ENCODE results near the gene PWWP2A. TPM values are rescaled to one million over a fixed set of nuclear protein-coding genes. Genes with fewer than 3 reads are reported as not detected.

The PWWP2A gene
- total and polyA plus RNA-seq, 10 of the 15 experiments (the other 5 are each of a cell fraction or from before 2014, with no cell fraction given) = 5.7 to 26.1 (median 17.7) TPM

- ChIA-PET CTCF (interaction anchor here (1.0 to 1.7 kb wide), 5 partner anchors 9 to 307 kb away, joined by 3 to 5 read pairs (median 4); no protein-coding TSS in a partner anchor), SMC1A (ENCODE audit: uncharacterized antibody, unreplicated experiment) (interaction anchor here (0.6 to 1.3 kb wide), 4 partner anchors 9 to 1073 kb away, joined by 3 read pairs; no protein-coding TSS in a partner anchor), POLR2A (no interaction called here), RAD21 (ENCODE audit: unreplicated experiment) (no interaction called here)
- no peak for TF ChIP-seq MEF2B (IDR thresholded peaks at IDR 0.05; ENCODE audit: partially characterized antibody, poor library complexity, severe bottlenecking)
- TF ChIP-seq PAX5 (IDR thresholded peaks at IDR 0.05; ENCODE audit: borderline replicate concordance, low read depth, low read length) = no peak
- no peak for TF ChIP-seq HDAC2 (IDR thresholded peaks at IDR 0.05)
- no peak for TF ChIP-seq JUND (IDR thresholded peaks at IDR 0.05; ENCODE audit: low read depth, low read length)
- no peak for TF ChIP-seq FOXM1 (IDR thresholded peaks at IDR 0.05; ENCODE audit: low read depth, low read length)
- no peak for TF ChIP-seq SIN3A (IDR thresholded peaks at IDR 0.05; ENCODE audit: low read depth, low read length)
- TF ChIP-seq ZBTB11 (CRISPR knock-in tag; IDR thresholded peaks at IDR 0.05) = no peak
- TF ChIP-seq JUNB (IDR thresholded peaks at IDR 0.05) = no peak
- TF ChIP-seq SPI1 (IDR thresholded peaks at IDR 0.05; ENCODE audit: borderline replicate concordance, insufficient read depth, low read depth, low read length) = no peak
- TF ChIP-seq MTA2 (IDR thresholded peaks at IDR 0.05; ENCODE audit: low read depth) = no peak
- TF ChIP-seq RELA (IDR thresholded peaks at IDR 0.05; ENCODE audit: borderline replicate concordance, partially characterized antibody) = no peak
- TF ChIP-seq CHD4 (IDR thresholded peaks at IDR 0.05) = no peak
- TF ChIP-seq KLF5 (IDR thresholded peaks at IDR 0.05; ENCODE audit: partially characterized antibody) = no peak
- no peak for TF ChIP-seq TCF12 (IDR thresholded peaks at IDR 0.05; ENCODE audit: low read depth, low read length)
- TF ChIP-seq GATAD2B (conservative IDR thresholded peaks at IDR 0.05; ENCODE audit: low read depth) = no peak
- no peak for TF ChIP-seq FOS (IDR thresholded peaks at IDR 0.05; ENCODE audit: borderline replicate concordance, extremely low read depth, insufficient read length)
- peaks cover 2% of the 10 kb centered on the region; the same call in 1 of the 2 replicates for H3K4me1 ChIP-seq (ENCODE audit: control insufficient read depth, insufficient read depth, low read length)
- no peaks in the 10 kb centered on the region for H3K27me3 ChIP-seq (replicated peaks in 1 of 2; ENCODE audit: control insufficient read depth in 2 of 2, insufficient read depth in 2 of 2, low read length in 1 of 2)
- H3K79me2 ChIP-seq (ENCODE audit: control insufficient read depth, insufficient read depth, low read length) = no peaks in the 10 kb centered on the region
- FAIRE-seq = no peak
- 100% methylated on average over 1 of the region's 1 CpG for WGBS (ENCODE audit: insufficient coverage, insufficient replicate concordance, low lambda C conversion rate, missing lambda C conversion rate)
- no peaks in the 10 kb centered on the region for H4K20me1 ChIP-seq (ENCODE audit: control insufficient read depth, insufficient read depth)
- no peaks in the 10 kb centered on the region for H3K9me3 ChIP-seq (replicated peaks; ENCODE audit: control insufficient read depth, insufficient read depth, low read length)
- intact Hi-C loops (cut with micrococcal nuclease; ENCODE audit: unreplicated experiment) (loop anchor here (5.0 kb wide), 1 partner anchor 308 kb away; no protein-coding TSS in a partner anchor), in situ Hi-C loops (cut with MboI) (no loop called here)
- H3K27ac ChIP-seq (ENCODE audit: control insufficient read depth, insufficient read depth) = no peak overlapping the region
- no peak for ATAC-seq
- no TSS peak for BruUV-seq (replicated peaks)
- no peak overlapping the region for H3K4me2 ChIP-seq (ENCODE audit: control insufficient read depth, insufficient read depth)
- H3K36me3 ChIP-seq (ENCODE audit: control insufficient read depth in 2 of 2, insufficient read depth in 2 of 2, low read length in 1 of 2) = no peaks in the 10 kb centered on the region
- H3K9ac ChIP-seq (ENCODE audit: control insufficient read depth, insufficient read depth, low read length) = no peak overlapping the region
- H2AFZ ChIP-seq (ENCODE audit: control insufficient read depth, low read depth, low read length) = no peak overlapping the region
- no peak for DNase-seq (ENCODE audit: low read depth, low spot score)
- H3K4me3 ChIP-seq = no peak overlapping the region
Measured at GRCh38 chr5:160084144-160084543, 35.1 kb downstream of the PWWP2A start.

Data from GM12878 (cell line).